ENCODE measurements around the gene EXOC7. TPM values are rescaled to one million over a fixed set of nuclear protein-coding genes. Genes with fewer than 3 reads are reported as not detected.

Gene EXOC7
- total RNA-seq, 2 experiments from 2014 or later = 122 to 173 TPM

GRCh38 chr17:76152591-76152990 lies 49.0 kb upstream of the EXOC7 start:
- ChIA-PET CTCF (ENCODE audit: unreplicated experiment) (interaction anchor here (0.9 to 1.1 kb wide), 2 partner anchors 27 kb away, joined by 3 to 4 read pairs; no protein-coding TSS in a partner anchor), POLR2A (interaction anchor here (0.6 to 0.7 kb wide), 4 partner anchors 11 to 77 kb away, joined by 3 read pairs; partner anchors contain the start of gene FOXJ1)
- DNase-seq (ENCODE audit: low spot score) = no peak
- no peaks in the 10 kb centered on the region for H3K79me2 ChIP-seq (ENCODE audit: insufficient read depth, low read depth, low read length)
- H3K9me3 ChIP-seq (ENCODE audit: low read length) = no peaks in the 10 kb centered on the region
- H3K9me2 ChIP-seq (ENCODE audit: insufficient read depth, low read length) = no peaks in the 10 kb centered on the region
- no peaks in the 10 kb centered on the region for H3K36me3 ChIP-seq (ENCODE audit: insufficient read depth, low read length)
- no peaks in the 10 kb centered on the region for H4K20me1 ChIP-seq (ENCODE audit: insufficient read depth, low read length)
- TF ChIP-seq CTCF (conservative IDR thresholded peaks at IDR 0.05; ENCODE audit: low read length) (no peak; the same call in 1 of the 2 replicates), EZH2phosphoT487 (IDR thresholded peaks at IDR 0.05; ENCODE audit: borderline replicate concordance, low read depth, low read length) (no peak)
- no peak overlapping the region for H3K4me3 ChIP-seq (ENCODE audit: low read depth, low read length, poor library complexity, severe bottlenecking)
- no peak overlapping the region for H3K27ac ChIP-seq (ENCODE audit: low read depth, low read length, poor library complexity, severe bottlenecking)
- H3K4me1 ChIP-seq (ENCODE audit: insufficient read depth, low read length, poor library complexity, severe bottlenecking) = peaks cover 16% of the 10 kb centered on the region
- H2AFZ ChIP-seq (ENCODE audit: low read length) = no peak overlapping the region
- H3K4me2 ChIP-seq (ENCODE audit: low read length) = no peak overlapping the region
- intact Hi-C loops (cut with micrococcal nuclease; ENCODE audit: unreplicated experiment) = no loop called here
- BruUV-seq (replicated peaks) = no TSS peak

GRCh38 chr17:76151896-76152454 lies 48.4 kb upstream of the EXOC7 start:
- no peak overlapping the region for H3K4me2 ChIP-seq (ENCODE audit: low read length)
- POLR2A ChIA-PET = interaction anchor here (0.6 to 0.9 kb wide), 3 partner anchors 9 to 15 kb away, joined by 3 read pairs; partner anchors contain the start of gene FOXJ1
- TF ChIP-seq CTCF (conservative IDR thresholded peaks at IDR 0.05; ENCODE audit: low read length) (no peak), EZH2phosphoT487 (IDR thresholded peaks at IDR 0.05; ENCODE audit: borderline replicate concordance, low read depth, low read length) (no peak)

More at GRCh38 chr17:76151896-76152454, 48.4 kb upstream of the EXOC7 start:
- H3K36me3 ChIP-seq (ENCODE audit: insufficient read depth, low read length) = no peaks in the 10 kb centered on the region
- no peak overlapping the region for H3K4me3 ChIP-seq (ENCODE audit: low read depth, low read length, poor library complexity, severe bottlenecking)
- no peaks in the 10 kb centered on the region for H3K9me3 ChIP-seq (ENCODE audit: low read length)
- intact Hi-C loops (cut with micrococcal nuclease; ENCODE audit: unreplicated experiment) = no loop called here
- no peaks in the 10 kb centered on the region for H4K20me1 ChIP-seq (ENCODE audit: insufficient read depth, low read length)
- peaks cover 18% of the 10 kb centered on the region for H3K4me1 ChIP-seq (ENCODE audit: insufficient read depth, low read length, poor library complexity, severe bottlenecking)
- H3K27ac ChIP-seq (ENCODE audit: low read depth, low read length, poor library complexity, severe bottlenecking) = no peak overlapping the region
- no peak for DNase-seq (ENCODE audit: low spot score)
- no peaks in the 10 kb centered on the region for H3K79me2 ChIP-seq (ENCODE audit: insufficient read depth, low read depth, low read length)
- BruUV-seq (replicated peaks) = no TSS peak
- CTCF ChIA-PET (ENCODE audit: unreplicated experiment) = interaction anchor here (0.6 to 0.9 kb wide), 2 partner anchors 10 to 28 kb away, joined by 4 read pairs; no protein-coding TSS in a partner anchor
- no peaks in the 10 kb centered on the region for H3K9me2 ChIP-seq (ENCODE audit: insufficient read depth, low read length)
- peak overlapping the region; percentile 50; the same call in 1 of the 2 replicates for H2AFZ ChIP-seq (ENCODE audit: low read length)

All from OCI-LY7 (cell line).